ENCODE measurements around the gene C10orf90. TPM values are rescaled to one million over a fixed set of nuclear protein-coding genes. Genes with fewer than 3 reads are reported as not detected.

C10orf90 gene
- total RNA-seq, 1 experiment from 2014 or later, result not detected

GRCh38 chr10:126509182-126509581 is 161.3 kb downstream of the C10orf90 start:
- Histone ChIP-seq H2BK5ac (ENCODE audit: insufficient read length, low read length) (no peak overlapping the region), H3K79me2 (ENCODE audit: insufficient read depth, low read length) (no peaks in the 10 kb centered on the region), H3K4me2 (ENCODE audit: insufficient read depth, insufficient read length, low read length) (no peak overlapping the region), H3K27ac (ENCODE audit: insufficient read length, low read depth, low read length) (no peak overlapping the region), H4K20me1 (ENCODE audit: control insufficient read depth, insufficient read depth, insufficient read length) (no peaks in the 10 kb centered on the region), H2BK12ac (ENCODE audit: insufficient read length, low read depth, low read length) (no peak overlapping the region), H4K8ac (replicated peaks; ENCODE audit: insufficient read length, low read depth, low read length) (no peak overlapping the region), H4K5ac (ENCODE audit: insufficient read length, low read depth, low read length) (no peak overlapping the region), H4K91ac (ENCODE audit: insufficient read length, low read depth, low read length) (no peak overlapping the region), H2BK120ac (ENCODE audit: low read depth, low read length, poor library complexity, severe bottlenecking) (no peak overlapping the region), H3K4ac (ENCODE audit: low read depth, low read length) (no peak overlapping the region), H2AK5ac (ENCODE audit: insufficient read length, low read length) (no peak overlapping the region), H3K14ac (ENCODE audit: insufficient read depth, low read length) (no peak overlapping the region), H2BK15ac (ENCODE audit: low read depth, low read length) (no peak overlapping the region), H3T11ph (ENCODE audit: low read length) (no peak overlapping the region), H3K27me3 (ENCODE audit: insufficient read depth, low read length) (no peaks in the 10 kb centered on the region), H2AFZ (ENCODE audit: low read length) (no peak overlapping the region), H3K79me1 (ENCODE audit: insufficient read depth, low read depth, low read length, poor library complexity, severe bottlenecking) (no peaks in the 10 kb centered on the region), H3K18ac (ENCODE audit: insufficient read length, low read depth, low read length) (no peak overlapping the region), H3K4me1 (ENCODE audit: insufficient read depth, low read length) (no peaks in the 10 kb centered on the region), H3K23ac (ENCODE audit: insufficient read length, low read depth, low read length) (no peak overlapping the region), H2BK20ac (ENCODE audit: low read depth, low read length, poor library complexity, severe bottlenecking) (no peak overlapping the region), H3K9me3 (ENCODE audit: control insufficient read depth, low read depth, low read length) (no peaks in the 10 kb centered on the region), H3K56ac (ENCODE audit: insufficient read length, low read depth, low read length) (no peak overlapping the region), H3K9ac (ENCODE audit: extremely low read depth, insufficient read length, low read length) (no peak overlapping the region), H3K23me2 (ENCODE audit: insufficient read length, low read depth, low read length, poor library complexity, severe bottlenecking) (no peaks in the 10 kb centered on the region)
- Mint-ChIP-seq H3K4me3 (no peak overlapping the region), H3K9me3 (no peaks in the 10 kb centered on the region; a peak in 1 of 5 replicates), H3K27me3 (ENCODE audit: low read depth) (no peaks in the 10 kb centered on the region; the same call in none of the 2 replicates), H3K27ac (no peak overlapping the region), H3K4me1 (peaks cover 2 to 8% of the 10 kb centered on the region in 2 experiments; a peak in 3 of 4 replicates), H3K36me3 (ENCODE audit: insufficient read depth in 1 of 3, low read depth in 3 of 3) (no peaks in the 10 kb centered on the region)
- no peak for TF ChIP-seq CTCF (conservative IDR thresholded peaks at IDR 0.05)
- DNase-seq, result no peak
- no CpG with 5 or more reads among the region's 2 CpGs for WGBS (ENCODE audit: extremely low coverage, insufficient read length, low lambda C conversion rate)

All from H9 (cell line).